ENCODE results near the gene FYN.

- TF ChIP-seq CTCF (optimal IDR thresholded peaks at IDR 0.05 in 1 of 3, IDR thresholded peaks at IDR 0.05 in 1 of 3, conservative IDR thresholded peaks at IDR 0.05 in 1 of 3; ENCODE audit: extremely low read depth in 1 of 3, insufficient read depth in 2 of 3, low read length in 3 of 3) (no peak), EZH2 (IDR thresholded peaks at IDR 0.05; ENCODE audit: low read length) (no peak)
These were observed 29.7 kb downstream of the FYN start for GRCh38 chr6:111843347-111844147.
